Measurements from ENCODE around the gene SLC12A8. TPM values are rescaled to one million over a fixed set of nuclear protein-coding genes. Genes with fewer than 3 reads are reported as not detected.

The SLC12A8 gene
- total RNA-seq, 1 experiment from 2014 or later, result 13.0 TPM

DNA sequence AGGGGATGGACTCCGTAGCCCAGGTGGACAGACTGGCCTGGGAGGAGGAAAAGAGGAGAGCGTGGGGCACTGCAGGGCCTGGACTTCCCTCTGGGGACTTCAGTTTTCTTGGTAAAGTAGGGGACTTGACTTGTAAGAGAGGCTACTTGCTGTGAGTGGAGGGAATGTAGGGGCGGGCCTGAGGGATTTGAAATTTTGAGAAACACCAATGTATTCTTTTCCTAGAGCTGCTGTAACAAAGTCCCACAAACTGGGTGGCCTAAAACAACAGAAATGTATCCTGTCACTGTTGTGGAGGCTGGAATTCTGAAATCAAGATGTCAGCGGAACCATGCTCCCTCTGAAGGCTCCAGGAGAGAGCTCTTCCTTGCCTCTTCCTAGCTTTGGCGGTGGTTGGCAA is 150.9 kb downstream of the SLC12A8 start:
- peak overlapping the region; percentile 43 for H3K27ac Mint-ChIP-seq (ENCODE audit: low read depth, unreplicated experiment)
- H3K4me3 Mint-ChIP-seq (ENCODE audit: unreplicated experiment), result no peak overlapping the region
- H3K27me3 Mint-ChIP-seq (ENCODE audit: insufficient read depth, unreplicated experiment), result no peaks in the 10 kb centered on the region
- ChIA-PET CTCF (no interaction called here), POLR2A (no interaction called here)
- DNase-seq (ENCODE audit: unreplicated experiment), result no peak
- no TSS peak for BruUV-seq (replicated peaks)
- H3K4me1 Mint-ChIP-seq (ENCODE audit: insufficient read depth, unreplicated experiment), result peaks cover 51% of the 10 kb centered on the region
- H3K9me3 Mint-ChIP-seq (ENCODE audit: unreplicated experiment), result no peaks in the 10 kb centered on the region
- intact Hi-C loops (cut with micrococcal nuclease), result no loop called here
- TF ChIP-seq, protein P1, sequence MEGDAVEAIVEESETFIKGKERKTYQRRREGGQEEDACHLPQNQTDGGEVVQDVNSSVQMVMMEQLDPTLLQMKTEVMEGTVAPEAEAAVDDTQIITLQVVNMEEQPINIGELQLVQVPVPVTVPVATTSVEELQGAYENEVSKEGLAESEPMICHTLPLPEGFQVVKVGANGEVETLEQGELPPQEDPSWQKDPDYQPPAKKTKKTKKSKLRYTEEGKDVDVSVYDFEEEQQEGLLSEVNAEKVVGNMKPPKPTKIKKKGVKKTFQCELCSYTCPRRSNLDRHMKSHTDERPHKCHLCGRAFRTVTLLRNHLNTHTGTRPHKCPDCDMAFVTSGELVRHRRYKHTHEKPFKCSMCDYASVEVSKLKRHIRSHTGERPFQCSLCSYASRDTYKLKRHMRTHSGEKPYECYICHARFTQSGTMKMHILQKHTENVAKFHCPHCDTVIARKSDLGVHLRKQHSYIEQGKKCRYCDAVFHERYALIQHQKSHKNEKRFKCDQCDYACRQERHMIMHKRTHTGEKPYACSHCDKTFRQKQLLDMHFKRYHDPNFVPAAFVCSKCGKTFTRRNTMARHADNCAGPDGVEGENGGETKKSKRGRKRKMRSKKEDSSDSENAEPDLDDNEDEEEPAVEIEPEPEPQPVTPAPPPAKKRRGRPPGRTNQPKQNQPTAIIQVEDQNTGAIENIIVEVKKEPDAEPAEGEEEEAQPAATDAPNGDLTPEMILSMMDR (IDR thresholded peaks at IDR 0.05; ENCODE audit: unreplicated experiment), result no peak
- H3K36me3 Mint-ChIP-seq (ENCODE audit: insufficient read depth, unreplicated experiment), result no peaks in the 10 kb centered on the region

DNA sequence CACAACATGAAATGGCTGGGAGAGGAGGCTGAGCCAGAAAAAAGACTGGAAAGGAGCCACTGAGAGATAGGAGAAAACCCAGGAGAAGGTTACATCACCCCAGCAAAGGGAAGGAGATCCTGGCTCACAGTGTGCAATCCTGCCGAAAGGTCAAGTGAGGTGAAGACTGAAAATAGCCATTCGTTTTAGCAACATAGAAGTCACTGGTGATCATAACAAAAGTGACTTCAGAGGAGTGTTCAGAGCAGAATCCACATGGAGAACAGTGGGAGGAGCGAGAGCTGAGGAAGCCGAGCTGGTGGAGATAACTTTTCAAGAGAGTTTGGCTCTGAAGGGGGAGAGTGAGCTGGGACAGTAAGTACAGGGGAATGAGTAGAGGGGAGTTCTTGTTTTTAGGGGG is 151.4 kb downstream of the SLC12A8 start:
- no peak overlapping the region for H3K4me3 Mint-ChIP-seq (ENCODE audit: unreplicated experiment)
- no peaks in the 10 kb centered on the region for H3K9me3 Mint-ChIP-seq (ENCODE audit: unreplicated experiment)
- no TSS peak for BruUV-seq (replicated peaks)
- no peaks in the 10 kb centered on the region for H3K27me3 Mint-ChIP-seq (ENCODE audit: insufficient read depth, unreplicated experiment)
- ChIA-PET CTCF (no interaction called here), POLR2A (no interaction called here)
- intact Hi-C loops (cut with micrococcal nuclease), result no loop called here
- H3K36me3 Mint-ChIP-seq (ENCODE audit: insufficient read depth, unreplicated experiment), result no peaks in the 10 kb centered on the region
- TF ChIP-seq, protein P1 (IDR thresholded peaks at IDR 0.05; ENCODE audit: unreplicated experiment), result no peak
- no peak for DNase-seq (ENCODE audit: unreplicated experiment)
- peak overlapping the region; percentile 43 for H3K27ac Mint-ChIP-seq (ENCODE audit: low read depth, unreplicated experiment)
- peaks cover 51% of the 10 kb centered on the region for H3K4me1 Mint-ChIP-seq (ENCODE audit: insufficient read depth, unreplicated experiment)

DNA sequence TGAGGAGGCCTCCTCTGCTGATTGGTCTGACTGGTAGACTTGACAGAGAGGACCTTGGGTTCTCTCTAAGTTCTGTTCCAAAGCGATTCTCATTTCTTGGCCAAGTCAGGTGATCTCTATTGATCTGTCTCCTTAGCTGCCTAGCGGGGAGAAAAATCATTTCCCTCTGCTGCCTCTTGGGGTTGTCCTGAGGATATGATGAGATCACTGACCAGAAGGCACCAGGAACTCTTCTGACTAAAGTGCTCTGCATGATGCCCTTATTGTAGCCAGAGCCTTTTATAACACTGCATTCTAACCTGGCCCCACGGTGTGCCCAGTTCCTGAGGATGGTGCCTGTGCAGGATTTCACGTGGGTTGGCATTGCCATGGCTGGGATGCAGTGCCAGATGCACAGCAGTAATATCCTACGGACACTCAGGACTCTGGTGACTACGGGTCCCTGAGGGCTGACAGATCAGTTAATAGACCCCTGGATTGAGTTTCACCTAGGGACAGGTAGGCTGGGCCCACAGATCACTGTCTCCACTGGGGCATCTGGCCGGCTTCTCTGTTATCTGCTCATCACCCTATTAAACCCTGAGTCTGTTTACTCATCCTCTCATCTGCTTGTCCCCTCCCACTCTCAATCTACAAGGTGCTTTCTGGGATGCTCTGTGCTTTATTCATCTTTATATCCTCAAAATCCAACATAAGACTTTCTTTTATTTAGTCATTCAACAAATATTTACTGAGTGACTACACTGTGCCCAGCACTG is 152.9 kb downstream of the SLC12A8 start:
- POLR2A ChIA-PET, result no interaction called here
- TF ChIP-seq, protein P1 (IDR thresholded peaks at IDR 0.05; ENCODE audit: unreplicated experiment), result no peak
- Mint-ChIP-seq H3K27me3 (ENCODE audit: insufficient read depth, unreplicated experiment) (no peaks in the 10 kb centered on the region), H3K9me3 (ENCODE audit: unreplicated experiment) (no peaks in the 10 kb centered on the region), H3K4me1 (ENCODE audit: insufficient read depth, unreplicated experiment) (peaks cover 56% of the 10 kb centered on the region), H3K4me3 (ENCODE audit: unreplicated experiment) (no peak overlapping the region), H3K36me3 (ENCODE audit: insufficient read depth, unreplicated experiment) (no peaks in the 10 kb centered on the region), H3K27ac (ENCODE audit: low read depth, unreplicated experiment) (peak overlapping the region; percentile 47)
- intact Hi-C loops (cut with micrococcal nuclease), result loop anchor here (5.0 to 10.0 kb wide), 2 partner anchors 48 to 315 kb away; partner anchors contain the start of gene ZNF148
- CTCF ChIA-PET, result no interaction called here
- DNase-seq (ENCODE audit: unreplicated experiment), result no peak
- BruUV-seq (replicated peaks), result no TSS peak

DNA sequence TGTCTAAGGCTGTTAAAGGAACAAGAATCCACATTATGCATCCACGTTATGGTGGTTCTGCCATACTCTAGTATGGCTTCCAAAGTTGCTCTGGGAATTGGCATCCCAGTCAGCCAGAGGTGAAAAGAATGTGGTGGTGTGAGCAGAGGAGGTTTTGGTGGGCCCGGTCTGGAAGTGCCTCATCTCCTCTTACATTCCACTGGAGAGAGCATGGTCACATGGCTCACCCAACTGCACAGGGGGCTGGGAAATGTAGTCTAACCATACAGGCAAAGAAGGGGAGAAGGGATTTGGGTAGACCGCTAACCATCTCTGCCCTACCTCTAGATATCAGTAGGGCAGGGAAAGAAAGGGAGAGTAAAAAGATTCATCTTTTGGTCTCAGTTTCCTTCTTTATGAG is 153.6 kb downstream of the SLC12A8 start:
- ChIA-PET POLR2A (interaction anchor here (0.7 to 2.4 kb wide), 2 partner anchors 21 to 51 kb away, joined by 3 to 9 read pairs; no protein-coding TSS in a partner anchor), CTCF (no interaction called here)
- no peak for DNase-seq (ENCODE audit: unreplicated experiment)
- peaks cover 63% of the 10 kb centered on the region for H3K4me1 Mint-ChIP-seq (ENCODE audit: insufficient read depth, unreplicated experiment)
- no peaks in the 10 kb centered on the region for H3K9me3 Mint-ChIP-seq (ENCODE audit: unreplicated experiment)
- H3K27ac Mint-ChIP-seq (ENCODE audit: low read depth, unreplicated experiment), result peak overlapping the region; percentile 47
- intact Hi-C loops (cut with micrococcal nuclease), result loop anchor here (5.0 to 10.0 kb wide), 2 partner anchors 48 to 316 kb away; partner anchors contain the start of gene ZNF148
- TF ChIP-seq, protein P1 (IDR thresholded peaks at IDR 0.05; ENCODE audit: unreplicated experiment), result no peak
- H3K27me3 Mint-ChIP-seq (ENCODE audit: insufficient read depth, unreplicated experiment), result no peaks in the 10 kb centered on the region
- no TSS peak for BruUV-seq (replicated peaks)
- no peak overlapping the region for H3K4me3 Mint-ChIP-seq (ENCODE audit: unreplicated experiment)
- H3K36me3 Mint-ChIP-seq (ENCODE audit: insufficient read depth, unreplicated experiment), result no peaks in the 10 kb centered on the region
